Measurements from ENCODE around the gene ATP9B.

ATP9B gene

DNA sequence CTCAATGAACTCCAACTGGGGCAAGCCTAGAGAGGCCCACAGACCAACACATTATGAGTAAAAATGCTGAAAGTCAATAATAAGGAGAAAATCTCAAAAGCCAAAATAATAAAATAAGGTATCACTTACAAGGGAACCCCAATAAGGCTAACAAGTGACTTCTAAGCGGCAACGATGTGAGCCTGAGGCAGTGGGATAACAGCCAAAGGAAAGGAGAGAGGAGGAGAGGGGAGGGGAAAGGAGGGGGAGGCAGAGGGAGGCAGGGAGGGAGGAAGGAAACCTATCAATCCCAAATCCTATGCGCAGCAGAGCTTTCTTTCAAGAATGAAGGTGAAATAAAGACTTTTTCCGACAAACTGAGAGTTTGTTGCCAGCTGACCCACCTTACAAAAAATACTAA is 320.5 kb downstream of the ATP9B start:
- no peaks in the 10 kb centered on the region for H3K9me3 ChIP-seq (ENCODE audit: control insufficient read depth, low read depth, low read length)
- no peak overlapping the region for H3K9ac ChIP-seq (ENCODE audit: low read length)
- peaks cover 67% of the 10 kb centered on the region for H3K27me3 ChIP-seq (ENCODE audit: control insufficient read depth, insufficient read depth, low read length)
- no peaks in the 10 kb centered on the region for H3K36me3 ChIP-seq (ENCODE audit: control insufficient read depth, low read depth, low read length)
- peaks cover 9% of the 10 kb centered on the region for H3K4me1 ChIP-seq (ENCODE audit: control insufficient read depth, low read depth, low read length)
- no peak overlapping the region for H3K4me3 ChIP-seq (ENCODE audit: low read length)
- no peak overlapping the region for H3K27ac ChIP-seq (ENCODE audit: low read length)

DNA sequence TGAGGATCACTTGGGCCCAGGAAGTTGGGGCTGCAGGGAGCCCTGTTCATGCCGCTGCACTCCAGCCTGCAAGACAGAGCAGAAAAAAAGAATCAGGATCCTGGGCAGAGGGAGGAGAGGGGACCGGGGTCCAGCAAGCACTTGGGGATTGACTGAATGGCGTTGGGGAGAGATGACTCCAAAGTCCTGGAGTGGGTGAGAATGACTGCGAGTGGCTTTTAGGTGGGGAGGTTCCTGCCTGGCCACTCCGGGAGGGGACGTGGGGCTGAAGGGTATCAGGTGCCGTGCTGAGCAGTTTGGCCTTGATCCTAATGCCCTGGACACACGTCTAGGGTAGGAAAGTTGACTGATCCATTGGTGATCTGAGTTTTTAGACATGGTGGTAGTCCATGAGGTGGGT is 323.0 kb downstream of the ATP9B start:
- Histone ChIP-seq H3K4me3 (ENCODE audit: low read length) (no peak overlapping the region), H3K27me3 (ENCODE audit: control insufficient read depth, insufficient read depth, low read length) (peaks cover 85% of the 10 kb centered on the region), H3K9ac (ENCODE audit: low read length) (no peak overlapping the region)

DNA sequence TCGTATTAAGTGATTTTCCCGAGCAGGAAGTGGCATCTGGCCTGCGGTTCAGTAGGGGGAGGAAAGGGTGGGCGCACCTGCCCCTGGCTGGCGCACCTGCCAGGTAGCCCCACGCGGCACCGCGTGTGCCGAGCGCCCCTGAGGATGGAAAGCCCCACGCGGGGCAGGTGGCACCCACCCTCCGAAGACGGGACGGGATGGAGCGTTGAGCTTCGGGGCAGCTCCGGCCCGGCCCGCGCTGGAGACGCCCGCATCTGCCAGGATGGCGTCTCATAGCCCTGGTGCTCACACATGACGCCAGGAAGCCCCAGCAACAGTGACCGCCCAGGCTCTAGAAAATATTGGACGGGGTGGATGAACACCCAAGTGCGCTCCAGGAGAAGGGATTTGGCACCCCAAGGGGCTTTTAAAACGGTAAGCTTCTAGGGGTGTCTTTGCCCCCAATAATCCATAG is 324.0 kb downstream of the ATP9B start:
- Histone ChIP-seq H3K4me3 (ENCODE audit: low read length) (peak overlapping the region; percentile 56), H3K9me3 (ENCODE audit: control insufficient read depth, low read depth, low read length) (no peaks in the 10 kb centered on the region), H3K36me3 (ENCODE audit: control insufficient read depth, low read depth, low read length) (no peaks in the 10 kb centered on the region), H3K9ac (ENCODE audit: low read length) (peak overlapping the region; percentile 39), H3K27ac (ENCODE audit: low read length) (no peak overlapping the region), H3K27me3 (ENCODE audit: control insufficient read depth, insufficient read depth, low read length) (peaks cover 90% of the 10 kb centered on the region), H3K4me1 (ENCODE audit: control insufficient read depth, low read depth, low read length) (peaks cover 15% of the 10 kb centered on the region)

More for the DNA sequence above, 323.0 kb downstream of the ATP9B start:
- peaks cover 12% of the 10 kb centered on the region for H3K4me1 ChIP-seq (ENCODE audit: control insufficient read depth, low read depth, low read length)
- H3K36me3 ChIP-seq (ENCODE audit: control insufficient read depth, low read depth, low read length): no peaks in the 10 kb centered on the region
- no peaks in the 10 kb centered on the region for H3K9me3 ChIP-seq (ENCODE audit: control insufficient read depth, low read depth, low read length)
- no peak overlapping the region for H3K27ac ChIP-seq (ENCODE audit: low read length)

DNA sequence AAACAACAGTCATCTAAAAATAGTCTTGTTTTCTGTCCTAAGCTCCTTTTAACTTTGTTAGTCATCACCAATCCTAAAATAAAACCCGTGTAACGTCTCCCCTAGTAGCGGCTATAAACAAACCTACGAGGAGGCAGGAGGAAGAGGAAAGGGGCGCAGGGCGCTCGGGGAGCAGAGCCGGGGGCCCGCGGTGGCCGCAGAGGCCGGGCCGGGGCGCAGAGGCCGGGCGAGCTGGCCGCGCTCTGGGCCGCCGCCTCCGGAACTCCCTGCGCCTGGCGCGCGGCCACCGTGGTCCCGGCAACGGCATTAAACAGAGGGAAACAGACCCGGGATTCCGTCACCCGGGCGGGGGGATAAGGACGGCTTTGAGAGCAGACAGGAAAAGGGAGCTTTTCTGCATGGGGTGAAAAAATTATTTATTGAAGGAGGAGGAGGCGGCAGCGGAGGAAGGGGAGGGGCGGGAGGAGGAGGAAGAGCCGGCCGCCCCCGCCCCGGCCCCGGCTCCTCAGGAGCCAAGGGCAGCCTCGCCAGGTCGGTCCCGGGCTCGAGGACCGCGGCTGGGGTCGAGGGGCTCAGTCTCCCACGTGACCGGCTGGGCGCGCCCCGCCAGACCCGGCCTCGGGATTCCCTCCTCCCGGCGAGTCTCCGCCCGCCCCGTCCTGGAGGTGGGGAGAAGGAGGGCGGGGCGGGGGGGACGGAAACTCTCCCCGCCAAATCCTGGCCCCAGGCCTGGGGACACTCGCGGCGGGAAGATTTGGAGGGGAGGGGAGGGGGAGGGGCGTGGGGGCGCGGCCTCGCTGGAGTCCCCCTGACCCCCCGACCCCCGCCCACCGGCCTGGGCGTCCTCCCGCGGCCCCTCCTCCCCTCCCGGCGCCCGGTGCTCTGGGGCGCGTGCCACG is 324.7 kb downstream of the ATP9B start:
- H3K4me1 ChIP-seq (ENCODE audit: control insufficient read depth, low read depth, low read length): peaks cover 15% of the 10 kb centered on the region
- H3K36me3 ChIP-seq (ENCODE audit: control insufficient read depth, low read depth, low read length): no peaks in the 10 kb centered on the region
- no peaks in the 10 kb centered on the region for H3K9me3 ChIP-seq (ENCODE audit: control insufficient read depth, low read depth, low read length)
- H3K27ac ChIP-seq (ENCODE audit: low read length): no peak overlapping the region
- peak overlapping the region; percentile 56 for H3K4me3 ChIP-seq (ENCODE audit: low read length)
- peaks cover 90% of the 10 kb centered on the region for H3K27me3 ChIP-seq (ENCODE audit: control insufficient read depth, insufficient read depth, low read length)
- peak overlapping the region; percentile 39 for H3K9ac ChIP-seq (ENCODE audit: low read length)

DNA sequence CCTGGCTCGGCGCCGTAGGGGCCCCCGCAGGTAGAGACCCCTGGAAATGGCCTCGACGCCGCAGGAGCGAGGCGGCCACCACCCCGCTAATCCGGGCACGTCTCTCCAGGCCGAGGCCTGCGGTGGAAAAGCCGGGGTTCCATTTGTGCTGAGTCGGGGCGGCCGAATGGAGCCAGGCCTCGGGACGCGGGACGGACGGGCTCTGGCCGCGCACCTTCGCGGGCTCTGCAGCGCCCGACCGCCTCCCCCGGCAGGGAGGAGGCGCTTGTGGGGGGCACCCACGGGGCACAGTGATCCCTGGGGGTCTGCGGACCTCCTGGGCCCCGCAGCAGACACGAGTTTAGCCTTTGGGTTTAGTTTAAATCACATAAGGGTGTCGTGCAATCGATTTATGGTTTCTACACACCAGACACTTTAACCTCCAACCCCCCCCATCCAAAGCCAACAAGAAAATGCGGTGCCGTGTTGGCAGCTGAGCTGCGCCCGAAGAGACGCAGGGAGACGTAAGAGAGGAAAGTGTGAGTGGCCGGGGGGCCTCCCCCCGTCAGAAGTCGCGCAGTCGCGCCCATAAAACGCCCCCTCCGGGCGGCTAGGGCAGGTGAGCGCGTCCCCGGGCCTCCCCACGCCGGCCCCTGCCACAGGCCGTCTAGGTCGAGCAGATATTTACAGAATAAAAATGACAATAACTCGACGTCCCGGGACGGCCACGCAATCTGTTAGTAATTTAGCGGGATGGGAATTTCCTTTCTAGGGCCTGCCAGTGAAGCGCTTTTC is 325.5 kb downstream of the ATP9B start:
- H3K27ac ChIP-seq (ENCODE audit: low read length): no peak overlapping the region
- H3K9ac ChIP-seq (ENCODE audit: low read length): no peak overlapping the region

DNA sequence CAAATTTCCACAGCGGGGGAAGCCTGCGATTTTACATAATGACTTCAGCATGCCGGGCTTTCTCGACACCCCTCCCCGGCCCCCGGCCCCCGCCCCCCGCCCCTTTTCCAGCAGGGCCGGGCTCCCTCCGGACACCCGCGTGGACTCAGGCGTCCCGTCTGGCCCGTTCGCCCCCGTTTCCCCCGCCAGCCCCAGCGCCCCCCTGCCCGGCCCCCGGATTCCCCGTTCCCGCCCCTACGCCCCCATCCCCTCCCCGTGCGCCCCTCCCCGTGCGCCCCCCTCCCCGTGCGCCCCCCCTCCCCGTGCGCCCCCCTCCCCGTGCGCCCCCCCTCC is 326.1 kb downstream of the ATP9B start:
- no peak overlapping the region for H3K27ac ChIP-seq (ENCODE audit: low read length)
- peaks cover 15% of the 10 kb centered on the region for H3K4me1 ChIP-seq (ENCODE audit: control insufficient read depth, low read depth, low read length)
- H3K27me3 ChIP-seq (ENCODE audit: control insufficient read depth, insufficient read depth, low read length): peaks cover 87% of the 10 kb centered on the region
- H3K9me3 ChIP-seq (ENCODE audit: control insufficient read depth, low read depth, low read length): no peaks in the 10 kb centered on the region
- H3K36me3 ChIP-seq (ENCODE audit: control insufficient read depth, low read depth, low read length): no peaks in the 10 kb centered on the region
- H3K4me3 ChIP-seq (ENCODE audit: low read length): peak overlapping the region; percentile 47
- H3K9ac ChIP-seq (ENCODE audit: low read length): no peak overlapping the region

More for the DNA sequence above, 325.5 kb downstream of the ATP9B start:
- H3K9me3 ChIP-seq (ENCODE audit: control insufficient read depth, low read depth, low read length): no peaks in the 10 kb centered on the region
- H3K4me1 ChIP-seq (ENCODE audit: control insufficient read depth, low read depth, low read length): peaks cover 15% of the 10 kb centered on the region
- H3K4me3 ChIP-seq (ENCODE audit: low read length): peak overlapping the region; percentile 47
- H3K36me3 ChIP-seq (ENCODE audit: control insufficient read depth, low read depth, low read length): no peaks in the 10 kb centered on the region
- H3K27me3 ChIP-seq (ENCODE audit: control insufficient read depth, insufficient read depth, low read length): peaks cover 90% of the 10 kb centered on the region

DNA sequence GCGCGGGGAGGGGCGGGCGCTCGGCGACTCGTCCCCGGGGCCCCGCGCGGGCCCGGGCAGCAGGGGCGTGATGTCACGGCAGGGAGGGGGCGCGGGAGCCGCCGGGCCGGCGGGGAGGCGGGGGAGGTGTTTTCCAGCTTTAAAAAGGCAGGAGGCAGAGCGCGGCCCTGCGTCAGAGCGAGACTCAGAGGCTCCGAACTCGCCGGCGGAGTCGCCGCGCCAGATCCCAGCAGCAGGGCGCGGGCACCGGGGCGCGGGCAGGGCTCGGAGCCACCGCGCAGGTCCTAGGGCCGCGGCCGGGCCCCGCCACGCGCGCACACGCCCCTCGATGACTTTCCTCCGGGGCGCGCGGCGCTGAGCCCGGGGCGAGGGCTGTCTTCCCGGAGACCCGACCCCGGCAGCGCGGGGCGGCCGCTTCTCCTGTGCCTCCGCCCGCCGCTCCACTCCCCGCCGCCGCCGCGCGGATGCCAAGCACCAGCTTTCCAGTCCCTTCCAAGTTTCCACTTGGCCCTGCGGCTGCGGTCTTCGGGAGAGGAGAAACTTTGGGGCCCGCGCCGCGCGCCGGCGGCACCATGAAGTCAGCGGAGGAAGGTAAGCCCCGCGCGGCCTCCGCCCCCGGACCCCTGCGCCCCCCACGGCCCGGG is 326.7 kb downstream of the ATP9B start, which contains the start of gene NFATC1:
Gene NFATC1, plus strand, starts transcription at position 170 of the 644 bp plus-strand sequence. Its CDS starts 295 bp downstream, at position 465.
- Histone ChIP-seq H3K27me3 (ENCODE audit: control insufficient read depth, insufficient read depth, low read length) (peaks cover 81% of the 10 kb centered on the region), H3K27ac (ENCODE audit: low read length) (no peak within 1 kb of the TSS), H3K4me1 (ENCODE audit: control insufficient read depth, low read depth, low read length) (peaks cover 15% of the 10 kb centered on the region), H3K4me3 (ENCODE audit: low read length) (peak within 1 kb of the TSS; percentile 47), H3K9ac (ENCODE audit: low read length) (no peak within 1 kb of the TSS), H3K9me3 (ENCODE audit: control insufficient read depth, low read depth, low read length) (no peaks in the 10 kb centered on the region), H3K36me3 (ENCODE audit: control insufficient read depth, low read depth, low read length) (no peaks in the 10 kb centered on the region)

DNA sequence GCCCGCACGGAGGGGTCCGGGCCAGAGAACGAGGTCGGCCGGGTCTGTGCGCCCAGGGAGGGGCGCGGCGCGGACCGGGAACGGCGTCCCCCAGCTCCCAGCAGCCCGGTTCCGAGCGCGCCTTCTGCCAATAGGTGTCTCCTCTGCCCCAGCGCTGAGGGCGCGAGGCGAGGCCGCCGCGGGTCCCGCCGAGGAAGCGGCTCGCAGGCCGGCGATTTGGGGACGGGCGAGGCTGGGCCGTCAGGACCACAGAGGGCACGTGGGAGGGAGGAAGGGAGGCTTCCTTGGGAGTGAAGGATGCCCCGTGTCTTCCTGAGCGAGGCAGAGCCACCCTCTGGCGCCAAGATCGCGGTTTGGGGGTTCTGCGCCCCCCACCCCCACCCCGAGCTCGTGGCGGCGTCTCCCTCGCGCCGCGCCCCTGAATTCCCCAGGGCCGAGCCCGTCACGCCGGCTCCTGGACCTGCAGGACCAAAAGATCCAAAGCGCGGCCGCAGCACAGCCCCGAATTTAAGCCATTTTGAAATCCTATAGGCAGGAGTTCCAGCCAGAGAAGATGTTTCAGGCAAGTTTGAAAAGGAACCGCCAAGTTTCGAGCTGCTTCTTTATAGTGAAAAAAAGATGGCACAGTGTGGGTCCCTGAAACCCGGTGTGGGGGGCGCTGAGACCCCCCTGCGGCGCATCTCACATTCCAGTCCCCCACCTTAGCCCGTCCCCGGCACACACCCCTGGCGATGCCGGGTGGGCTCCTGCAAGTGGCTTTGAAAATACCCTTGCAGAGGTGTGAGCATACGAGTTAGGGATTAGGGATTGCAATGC is 327.4 kb downstream of the ATP9B start:
- Histone ChIP-seq H3K4me3 (ENCODE audit: low read length) (peak overlapping the region; percentile 24), H3K36me3 (ENCODE audit: control insufficient read depth, low read depth, low read length) (no peaks in the 10 kb centered on the region), H3K27ac (ENCODE audit: low read length) (no peak overlapping the region), H3K9ac (ENCODE audit: low read length) (no peak overlapping the region), H3K9me3 (ENCODE audit: control insufficient read depth, low read depth, low read length) (no peaks in the 10 kb centered on the region), H3K27me3 (ENCODE audit: control insufficient read depth, insufficient read depth, low read length) (peaks cover 77% of the 10 kb centered on the region), H3K4me1 (ENCODE audit: control insufficient read depth, low read depth, low read length) (peaks cover 15% of the 10 kb centered on the region)

DNA sequence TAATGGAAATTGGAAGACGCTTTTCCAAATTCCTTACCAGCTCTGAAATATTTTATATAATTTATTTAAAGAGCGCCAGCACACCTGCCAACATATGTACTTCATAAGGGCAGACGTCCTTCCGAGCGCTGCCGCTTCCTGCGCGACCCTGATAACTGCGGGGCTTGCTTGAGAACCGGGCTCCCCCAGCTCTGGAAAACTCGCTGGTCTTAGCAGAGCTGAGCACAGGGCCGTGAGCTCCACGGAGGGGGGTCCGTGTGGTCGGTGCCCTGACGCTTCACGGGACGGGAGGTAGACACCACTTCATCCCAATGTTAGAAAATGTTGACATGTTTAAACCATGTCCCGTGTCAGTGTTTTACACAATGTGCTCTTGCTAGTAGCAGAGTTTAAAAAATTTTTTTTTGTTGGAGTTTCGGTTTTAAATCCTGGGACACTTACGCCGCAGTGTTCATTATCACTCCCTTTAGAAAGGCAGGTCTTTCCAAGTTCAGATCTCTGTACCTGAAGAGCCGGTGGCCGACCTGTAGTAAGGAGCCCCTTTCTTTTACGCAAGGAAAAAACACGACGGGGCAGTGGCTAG is 328.1 kb downstream of the ATP9B start:
- H3K36me3 ChIP-seq (ENCODE audit: control insufficient read depth, low read depth, low read length): no peaks in the 10 kb centered on the region
- H3K27ac ChIP-seq (ENCODE audit: low read length): no peak overlapping the region
- H3K9ac ChIP-seq (ENCODE audit: low read length): no peak overlapping the region
- no peak overlapping the region for H3K4me3 ChIP-seq (ENCODE audit: low read length)
- peaks cover 15% of the 10 kb centered on the region for H3K4me1 ChIP-seq (ENCODE audit: control insufficient read depth, low read depth, low read length)
- H3K9me3 ChIP-seq (ENCODE audit: control insufficient read depth, low read depth, low read length): no peaks in the 10 kb centered on the region
- H3K27me3 ChIP-seq (ENCODE audit: control insufficient read depth, insufficient read depth, low read length): peaks cover 71% of the 10 kb centered on the region

DNA sequence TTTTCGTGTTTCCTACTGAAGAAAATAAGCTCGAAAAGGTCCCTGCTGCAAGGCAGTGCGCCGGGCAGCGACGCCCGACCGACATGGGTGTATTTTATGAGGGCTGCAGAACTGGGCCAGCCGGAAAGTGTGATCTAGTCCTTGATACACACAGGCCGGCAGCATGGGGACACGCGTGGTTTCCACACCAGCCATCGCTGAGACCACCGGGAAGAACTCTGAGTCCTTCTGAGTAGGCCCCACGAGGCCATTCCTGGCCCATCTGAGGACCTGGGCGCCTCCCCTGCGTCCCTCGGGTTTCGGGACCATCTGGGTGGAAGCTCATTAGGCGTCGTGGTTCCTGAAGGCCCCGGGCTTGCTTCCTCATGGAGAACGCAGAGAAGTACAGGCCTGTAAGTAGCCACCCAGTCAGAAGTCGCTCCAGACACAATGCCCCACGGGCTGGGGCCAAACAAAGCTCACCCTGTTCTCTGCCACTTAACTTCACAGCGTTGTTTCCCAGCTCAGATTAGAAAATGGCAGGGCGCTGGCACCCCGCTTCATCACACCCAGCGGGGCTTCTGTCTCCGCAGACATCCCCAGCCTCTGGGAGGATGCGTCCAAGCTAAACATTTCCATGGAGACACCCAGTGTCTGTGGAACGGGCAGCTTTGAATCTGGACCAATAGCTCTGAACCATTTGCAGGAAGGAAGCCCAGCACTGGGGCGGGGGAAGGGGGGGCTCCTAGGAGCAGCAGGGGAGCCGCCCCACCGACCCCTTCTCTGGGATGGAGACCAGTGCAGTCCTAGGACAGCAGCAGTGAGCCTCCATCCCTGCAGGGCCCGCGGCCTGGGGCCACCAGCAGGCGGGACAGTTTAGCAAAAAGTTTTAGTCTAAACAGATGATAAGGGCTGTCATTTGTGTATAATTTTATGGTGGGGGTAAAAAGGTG is 328.9 kb downstream of the ATP9B start:
- Histone ChIP-seq H3K9ac (ENCODE audit: low read length) (no peak overlapping the region), H3K4me1 (ENCODE audit: control insufficient read depth, low read depth, low read length) (peaks cover 12% of the 10 kb centered on the region), H3K9me3 (ENCODE audit: control insufficient read depth, low read depth, low read length) (no peaks in the 10 kb centered on the region), H3K27me3 (ENCODE audit: control insufficient read depth, insufficient read depth, low read length) (peaks cover 64% of the 10 kb centered on the region), H3K4me3 (ENCODE audit: low read length) (no peak overlapping the region), H3K36me3 (ENCODE audit: control insufficient read depth, low read depth, low read length) (no peaks in the 10 kb centered on the region), H3K27ac (ENCODE audit: low read length) (no peak overlapping the region)
